GM23338 (cell line): Measurements from ENCODE around the gene NR2C2. TPM values are rescaled to one million over a fixed set of nuclear protein-coding genes. Genes with fewer than 3 reads are reported as not detected.

ENCODE experiments used
- ATAC-seq: fragments of 200-7000 bp; cut with Tn5 transposase; 3 replicates; pipeline ENCODE4 v1.9.1; 2020
- DNase-seq: peaks from one replicate; pipeline ENCODE4 v3.0.0-alpha.2; 2015; ENCODE audit warnings: low spot score
- H2AFZ ChIP-seq: fragments of 200-600 bp; sonication (generic); 2 replicates; pipeline ENCODE4 v1.8.0; 2016; ENCODE audit warnings: antibody characterized with exemption, mild to moderate bottlenecking, moderate library complexity
- H3F3A ChIP-seq: fragments of 200-600 bp; sonication (generic); replicated peaks from 2 replicates; pipeline ENCODE4 v1.8.0; 2017; ENCODE audit warnings: antibody characterized with exemption, mixed run types, low read depth
- H3K27ac ChIP-seq: fragments of 200-600 bp; sonication (generic); 2 replicates; pipeline ENCODE4 v1.6.1; 2016; ENCODE audit warnings: low read depth
- H3K27me3 ChIP-seq: fragments of 200-600 bp; sonication (generic); 2 replicates; pipeline ENCODE4 v1.8.0; 2016; ENCODE audit warnings: mild to moderate bottlenecking, mixed run types, moderate library complexity; ENCODE audit not compliant: insufficient read depth
- H3K36me3 ChIP-seq: fragments of 200-600 bp; sonication (generic); 2 replicates; pipeline ENCODE4 v1.8.0; 2016; ENCODE audit warnings: mild to moderate bottlenecking; ENCODE audit not compliant: insufficient read depth
- H3K4me1 ChIP-seq: fragments of 200-600 bp; sonication (generic); 2 replicates; pipeline ENCODE4 v1.8.0; 2016; ENCODE audit warnings: mild to moderate bottlenecking, moderate library complexity; ENCODE audit not compliant: insufficient read depth
- H3K4me2 ChIP-seq: fragments of 200-600 bp; sonication (generic); 2 replicates; pipeline ENCODE4 v1.7.1; 2017; ENCODE audit warnings: mixed run types
- H3K4me3 ChIP-seq: fragments of 200-600 bp; sonication (generic); 2 replicates; pipeline ENCODE4 v1.6.1; 2016; ENCODE audit warnings: mixed run types
- H3K79me2 ChIP-seq: fragments of 200-600 bp; sonication (generic); replicated peaks from 2 replicates; pipeline ENCODE4 v1.8.0; 2017; ENCODE audit warnings: mild to moderate bottlenecking; ENCODE audit not compliant: insufficient read depth
- H3K9me2 ChIP-seq: fragments of 200-600 bp; sonication (generic); 2 replicates; pipeline ENCODE4 v1.8.0; 2017; ENCODE audit not compliant: insufficient read depth
- H4K20me1 ChIP-seq: fragments of 200-600 bp; sonication (generic); replicated peaks from 2 replicates; pipeline ENCODE4 v1.8.0; 2017; ENCODE audit warnings: mild to moderate bottlenecking; ENCODE audit not compliant: insufficient read depth
- H3K27ac Mint-ChIP-seq: 2 replicates; pipeline ENCODE4 v1.8.0; 2020; ENCODE audit warnings: inconsistent platforms, mild to moderate bottlenecking, moderate library complexity, mixed read lengths
- H3K27me3 Mint-ChIP-seq: 3 replicates; pipeline ENCODE4 v1.8.0; 2022; ENCODE audit warnings: low read depth, mild to moderate bottlenecking, moderate library complexity, mixed read lengths, inconsistent platforms; ENCODE audit not compliant: insufficient read depth, poor library complexity
- H3K36me3 Mint-ChIP-seq: 3 replicates; pipeline ENCODE4 v1.8.0; 2021; ENCODE audit warnings: low read depth, mild to moderate bottlenecking, inconsistent platforms, moderate library complexity, mixed read lengths
- H3K4me1 Mint-ChIP-seq: 3 replicates; pipeline ENCODE4 v1.8.0; 2020; ENCODE audit warnings: mild to moderate bottlenecking, inconsistent platforms, mixed read lengths
- H3K4me3 Mint-ChIP-seq: 3 replicates; pipeline ENCODE4 v1.8.0; 2021; ENCODE audit warnings: moderate library complexity, mild to moderate bottlenecking, inconsistent platforms, mixed read lengths
- H3K9me3 Mint-ChIP-seq: 3 replicates; pipeline ENCODE4 v1.8.0; 2020; ENCODE audit warnings: moderate library complexity, mild to moderate bottlenecking, inconsistent platforms, mixed read lengths
- CREB1 ChIP-seq: fragments of 250-450 bp; sonication (Bioruptor Pico); IDR thresholded peaks from 2 replicates; pipeline ENCODE4 v1.5.0; 2020; ENCODE audit warnings: low read depth, mild to moderate bottlenecking, moderate library complexity
- EZH2 ChIP-seq: fragments of 200-600 bp; sonication (generic); IDR thresholded peaks from one replicate; pipeline ENCODE4 v1.8.0; 2017; ENCODE audit warnings: antibody characterized with exemption, mild to moderate bottlenecking, low read depth; ENCODE audit not compliant: unreplicated experiment
- EZH2phosphoT487 ChIP-seq: fragments of 200-600 bp; sonication (generic); IDR thresholded peaks from one replicate; pipeline ENCODE4 v1.8.1; 2018; ENCODE audit warnings: antibody characterized with exemption; ENCODE audit not compliant: unreplicated experiment
- JUNB ChIP-seq: IDR thresholded peaks from one replicate; pipeline ENCODE4 v1.6.1; 2016; ENCODE audit warnings: antibody characterized with exemption; ENCODE audit not compliant: unreplicated experiment
- NANOG ChIP-seq: IDR thresholded peaks from 2 replicates; pipeline ENCODE4 v1.6.1; 2016; ENCODE audit warnings: antibody characterized with exemption, borderline replicate concordance
- POLR2AphosphoS5 ChIP-seq: IDR thresholded peaks from 2 replicates; pipeline ENCODE4 v1.6.1; 2016; ENCODE audit warnings: antibody characterized with exemption, low read depth
- STAT1 ChIP-seq: IDR thresholded peaks from one replicate; pipeline ENCODE4 v1.6.1; 2016; ENCODE audit warnings: antibody characterized with exemption; ENCODE audit not compliant: unreplicated experiment
- ZNF114 ChIP-seq: fragments of 250-450 bp; sonication (Bioruptor Pico); IDR thresholded peaks from 2 replicates; pipeline ENCODE4 v1.5.0; 2020; ENCODE audit warnings: mild to moderate bottlenecking, moderate library complexity
- ZNF331 ChIP-seq: fragments of 250-450 bp; sonication (Bioruptor Pico); IDR thresholded peaks from 2 replicates; pipeline ENCODE4 v1.5.0; 2020; ENCODE audit warnings: low read depth, mild to moderate bottlenecking, moderate library complexity
- polyA plus RNA-seq: library from polyadenylated mRNA; unstranded; fragments of >200 nt; fragmentation: Nextera tagmentation; extraction: Ambion mirVana; gene quantifications from 2 replicates; pipeline ENCODE4 v1.2.1, GENCODE V29; 2016
- total RNA-seq: library from RNA; depleted of rRNA; stranded (reverse); fragments of >200 nt; shearing (Covaris generic); gene quantifications from 2 replicates; pipeline ENCODE4 v1.2.3, GENCODE V29; 2014
- TF ChIP-seq, protein P1 (sequence below): IDR thresholded peaks from 2 replicates; pipeline ENCODE4 v1.6.1; 2016; ENCODE audit warnings: antibody characterized with exemption
- TF ChIP-seq, protein P2 (sequence below): IDR thresholded peaks from one replicate; pipeline ENCODE4 v1.6.1; 2018; ENCODE audit warnings: antibody characterized with exemption; ENCODE audit not compliant: unreplicated experiment
- TF ChIP-seq, protein P3 (sequence below), 2 experiments: fragments of 200-600 bp in 1 of 2; sonication (generic) in 1 of 2; conservative IDR thresholded peaks; 2 replicates each; pipeline versions ENCODE4 v1.5.1 to v1.6.1; 2016 to 2017; ENCODE audit warnings: antibody characterized with exemption in 2 of 2, low read depth in 2 of 2, mild to moderate bottlenecking in 2 of 2, moderate library complexity in 1 of 2
- TF ChIP-seq, protein P4 (sequence below): fragments of 250-450 bp; sonication (Bioruptor Pico); IDR thresholded peaks from 2 replicates; pipeline ENCODE4 v1.5.0; 2020; ENCODE audit warnings: mild to moderate bottlenecking, moderate library complexity

Gene NR2C2
- total and polyA plus RNA-seq, 2 experiments from 2014 or later: 12.0 to 57.2 TPM

DNA sequence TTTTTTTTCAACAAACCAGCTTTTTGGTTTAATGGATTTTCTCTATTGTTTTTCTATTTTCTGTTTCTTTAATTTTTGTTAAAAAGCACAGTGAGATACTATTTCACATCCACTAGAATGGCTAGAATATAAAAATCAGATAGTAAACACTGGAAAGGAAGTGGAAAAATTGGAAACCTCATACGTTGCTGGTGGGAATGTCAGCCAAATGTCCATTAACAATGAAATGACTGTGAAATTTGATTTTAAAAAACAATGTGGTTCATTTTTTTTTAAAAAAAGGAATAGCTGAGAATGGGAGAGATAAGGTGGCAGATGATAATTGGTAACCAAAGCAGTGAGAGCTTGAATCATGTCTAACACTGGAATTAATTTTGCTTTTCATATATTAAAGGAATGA is 19.9 kb downstream of the NR2C2 start:
- TF ChIP-seq, protein P1, sequence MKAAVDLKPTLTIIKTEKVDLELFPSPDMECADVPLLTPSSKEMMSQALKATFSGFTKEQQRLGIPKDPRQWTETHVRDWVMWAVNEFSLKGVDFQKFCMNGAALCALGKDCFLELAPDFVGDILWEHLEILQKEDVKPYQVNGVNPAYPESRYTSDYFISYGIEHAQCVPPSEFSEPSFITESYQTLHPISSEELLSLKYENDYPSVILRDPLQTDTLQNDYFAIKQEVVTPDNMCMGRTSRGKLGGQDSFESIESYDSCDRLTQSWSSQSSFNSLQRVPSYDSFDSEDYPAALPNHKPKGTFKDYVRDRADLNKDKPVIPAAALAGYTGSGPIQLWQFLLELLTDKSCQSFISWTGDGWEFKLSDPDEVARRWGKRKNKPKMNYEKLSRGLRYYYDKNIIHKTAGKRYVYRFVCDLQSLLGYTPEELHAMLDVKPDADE: no peak
- TF ChIP-seq JUNB: no peak
- TF ChIP-seq NANOG: no peak
- TF ChIP-seq ZNF114 (CRISPR knock-in tag): no peak
- no peak for TF ChIP-seq EZH2phosphoT487
- no peak for TF ChIP-seq STAT1
- TF ChIP-seq POLR2AphosphoS5: no peak
- TF ChIP-seq, protein P2, sequence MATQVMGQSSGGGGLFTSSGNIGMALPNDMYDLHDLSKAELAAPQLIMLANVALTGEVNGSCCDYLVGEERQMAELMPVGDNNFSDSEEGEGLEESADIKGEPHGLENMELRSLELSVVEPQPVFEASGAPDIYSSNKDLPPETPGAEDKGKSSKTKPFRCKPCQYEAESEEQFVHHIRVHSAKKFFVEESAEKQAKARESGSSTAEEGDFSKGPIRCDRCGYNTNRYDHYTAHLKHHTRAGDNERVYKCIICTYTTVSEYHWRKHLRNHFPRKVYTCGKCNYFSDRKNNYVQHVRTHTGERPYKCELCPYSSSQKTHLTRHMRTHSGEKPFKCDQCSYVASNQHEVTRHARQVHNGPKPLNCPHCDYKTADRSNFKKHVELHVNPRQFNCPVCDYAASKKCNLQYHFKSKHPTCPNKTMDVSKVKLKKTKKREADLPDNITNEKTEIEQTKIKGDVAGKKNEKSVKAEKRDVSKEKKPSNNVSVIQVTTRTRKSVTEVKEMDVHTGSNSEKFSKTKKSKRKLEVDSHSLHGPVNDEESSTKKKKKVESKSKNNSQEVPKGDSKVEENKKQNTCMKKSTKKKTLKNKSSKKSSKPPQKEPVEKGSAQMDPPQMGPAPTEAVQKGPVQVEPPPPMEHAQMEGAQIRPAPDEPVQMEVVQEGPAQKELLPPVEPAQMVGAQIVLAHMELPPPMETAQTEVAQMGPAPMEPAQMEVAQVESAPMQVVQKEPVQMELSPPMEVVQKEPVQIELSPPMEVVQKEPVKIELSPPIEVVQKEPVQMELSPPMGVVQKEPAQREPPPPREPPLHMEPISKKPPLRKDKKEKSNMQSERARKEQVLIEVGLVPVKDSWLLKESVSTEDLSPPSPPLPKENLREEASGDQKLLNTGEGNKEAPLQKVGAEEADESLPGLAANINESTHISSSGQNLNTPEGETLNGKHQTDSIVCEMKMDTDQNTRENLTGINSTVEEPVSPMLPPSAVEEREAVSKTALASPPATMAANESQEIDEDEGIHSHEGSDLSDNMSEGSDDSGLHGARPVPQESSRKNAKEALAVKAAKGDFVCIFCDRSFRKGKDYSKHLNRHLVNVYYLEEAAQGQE: no peak
- no peak for TF ChIP-seq EZH2
- TF ChIP-seq ZNF331 (CRISPR knock-in tag): no peak
- TF ChIP-seq, protein P3, sequence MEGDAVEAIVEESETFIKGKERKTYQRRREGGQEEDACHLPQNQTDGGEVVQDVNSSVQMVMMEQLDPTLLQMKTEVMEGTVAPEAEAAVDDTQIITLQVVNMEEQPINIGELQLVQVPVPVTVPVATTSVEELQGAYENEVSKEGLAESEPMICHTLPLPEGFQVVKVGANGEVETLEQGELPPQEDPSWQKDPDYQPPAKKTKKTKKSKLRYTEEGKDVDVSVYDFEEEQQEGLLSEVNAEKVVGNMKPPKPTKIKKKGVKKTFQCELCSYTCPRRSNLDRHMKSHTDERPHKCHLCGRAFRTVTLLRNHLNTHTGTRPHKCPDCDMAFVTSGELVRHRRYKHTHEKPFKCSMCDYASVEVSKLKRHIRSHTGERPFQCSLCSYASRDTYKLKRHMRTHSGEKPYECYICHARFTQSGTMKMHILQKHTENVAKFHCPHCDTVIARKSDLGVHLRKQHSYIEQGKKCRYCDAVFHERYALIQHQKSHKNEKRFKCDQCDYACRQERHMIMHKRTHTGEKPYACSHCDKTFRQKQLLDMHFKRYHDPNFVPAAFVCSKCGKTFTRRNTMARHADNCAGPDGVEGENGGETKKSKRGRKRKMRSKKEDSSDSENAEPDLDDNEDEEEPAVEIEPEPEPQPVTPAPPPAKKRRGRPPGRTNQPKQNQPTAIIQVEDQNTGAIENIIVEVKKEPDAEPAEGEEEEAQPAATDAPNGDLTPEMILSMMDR (conservative IDR thresholded peaks at IDR 0.05; ENCODE audit: low read depth in 2 of 2): no peak
- TF ChIP-seq, protein P4, sequence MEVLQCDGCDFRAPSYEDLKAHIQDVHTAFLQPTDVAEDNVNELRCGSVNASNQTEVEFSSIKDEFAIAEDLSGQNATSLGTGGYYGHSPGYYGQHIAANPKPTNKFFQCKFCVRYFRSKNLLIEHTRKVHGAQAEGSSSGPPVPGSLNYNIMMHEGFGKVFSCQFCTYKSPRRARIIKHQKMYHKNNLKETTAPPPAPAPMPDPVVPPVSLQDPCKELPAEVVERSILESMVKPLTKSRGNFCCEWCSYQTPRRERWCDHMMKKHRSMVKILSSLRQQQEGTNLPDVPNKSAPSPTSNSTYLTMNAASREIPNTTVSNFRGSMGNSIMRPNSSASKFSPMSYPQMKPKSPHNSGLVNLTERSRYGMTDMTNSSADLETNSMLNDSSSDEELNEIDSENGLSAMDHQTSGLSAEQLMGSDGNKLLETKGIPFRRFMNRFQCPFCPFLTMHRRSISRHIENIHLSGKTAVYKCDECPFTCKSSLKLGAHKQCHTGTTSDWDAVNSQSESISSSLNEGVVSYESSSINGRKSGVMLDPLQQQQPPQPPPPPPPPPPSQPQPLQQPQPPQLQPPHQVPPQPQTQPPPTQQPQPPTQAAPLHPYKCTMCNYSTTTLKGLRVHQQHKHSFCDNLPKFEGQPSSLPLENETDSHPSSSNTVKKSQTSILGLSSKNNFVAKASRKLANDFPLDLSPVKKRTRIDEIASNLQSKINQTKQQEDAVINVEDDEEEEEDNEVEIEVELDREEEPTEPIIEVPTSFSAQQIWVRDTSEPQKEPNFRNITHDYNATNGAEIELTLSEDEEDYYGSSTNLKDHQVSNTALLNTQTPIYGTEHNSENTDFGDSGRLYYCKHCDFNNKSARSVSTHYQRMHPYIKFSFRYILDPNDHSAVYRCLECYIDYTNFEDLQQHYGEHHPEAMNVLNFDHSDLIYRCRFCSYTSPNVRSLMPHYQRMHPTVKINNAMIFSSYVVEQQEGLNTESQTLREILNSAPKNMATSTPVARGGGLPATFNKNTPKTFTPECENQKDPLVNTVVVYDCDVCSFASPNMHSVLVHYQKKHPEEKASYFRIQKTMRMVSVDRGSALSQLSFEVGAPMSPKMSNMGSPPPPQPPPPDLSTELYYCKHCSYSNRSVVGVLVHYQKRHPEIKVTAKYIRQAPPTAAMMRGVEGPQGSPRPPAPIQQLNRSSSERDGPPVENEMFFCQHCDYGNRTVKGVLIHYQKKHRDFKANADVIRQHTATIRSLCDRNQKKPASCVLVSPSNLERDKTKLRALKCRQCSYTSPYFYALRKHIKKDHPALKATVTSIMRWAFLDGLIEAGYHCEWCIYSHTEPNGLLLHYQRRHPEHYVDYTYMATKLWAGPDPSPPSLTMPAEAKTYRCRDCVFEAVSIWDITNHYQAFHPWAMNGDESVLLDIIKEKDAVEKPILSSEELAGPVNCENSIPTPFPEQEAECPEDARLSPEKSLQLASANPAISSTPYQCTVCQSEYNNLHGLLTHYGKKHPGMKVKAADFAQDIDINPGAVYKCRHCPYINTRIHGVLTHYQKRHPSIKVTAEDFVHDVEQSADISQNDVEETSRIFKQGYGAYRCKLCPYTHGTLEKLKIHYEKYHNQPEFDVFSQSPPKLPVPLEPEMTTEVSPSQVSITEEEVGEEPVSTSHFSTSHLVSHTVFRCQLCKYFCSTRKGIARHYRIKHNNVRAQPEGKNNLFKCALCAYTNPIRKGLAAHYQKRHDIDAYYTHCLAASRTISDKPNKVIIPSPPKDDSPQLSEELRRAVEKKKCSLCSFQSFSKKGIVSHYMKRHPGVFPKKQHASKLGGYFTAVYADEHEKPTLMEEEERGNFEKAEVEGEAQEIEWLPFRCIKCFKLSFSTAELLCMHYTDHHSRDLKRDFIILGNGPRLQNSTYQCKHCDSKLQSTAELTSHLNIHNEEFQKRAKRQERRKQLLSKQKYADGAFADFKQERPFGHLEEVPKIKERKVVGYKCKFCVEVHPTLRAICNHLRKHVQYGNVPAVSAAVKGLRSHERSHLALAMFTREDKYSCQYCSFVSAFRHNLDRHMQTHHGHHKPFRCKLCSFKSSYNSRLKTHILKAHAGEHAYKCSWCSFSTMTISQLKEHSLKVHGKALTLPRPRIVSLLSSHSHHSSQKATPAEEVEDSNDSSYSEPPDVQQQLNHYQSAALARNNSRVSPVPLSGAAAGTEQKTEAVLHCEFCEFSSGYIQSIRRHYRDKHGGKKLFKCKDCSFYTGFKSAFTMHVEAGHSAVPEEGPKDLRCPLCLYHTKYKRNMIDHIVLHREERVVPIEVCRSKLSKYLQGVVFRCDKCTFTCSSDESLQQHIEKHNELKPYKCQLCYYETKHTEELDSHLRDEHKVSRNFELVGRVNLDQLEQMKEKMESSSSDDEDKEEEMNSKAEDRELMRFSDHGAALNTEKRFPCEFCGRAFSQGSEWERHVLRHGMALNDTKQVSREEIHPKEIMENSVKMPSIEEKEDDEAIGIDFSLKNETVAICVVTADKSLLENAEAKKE (CRISPR knock-in tag): no peak
- TF ChIP-seq CREB1 (CRISPR knock-in tag): no peak
- DNase-seq: no peak
- peaks cover 4% of the 10 kb centered on the region; the same call in 1 of the 3 replicates for H3K9me3 Mint-ChIP-seq
- Histone ChIP-seq H2AFZ (no peak overlapping the region), H3K4me3 (no peak overlapping the region), H3K36me3 (no peaks in the 10 kb centered on the region), H3F3A (no peaks in the 10 kb centered on the region), H3K27ac (no peak overlapping the region), H3K27me3 (no peaks in the 10 kb centered on the region), H3K4me1 (no peaks in the 10 kb centered on the region), H3K79me2 (peaks cover 88% of the 10 kb centered on the region), H3K4me2 (no peak overlapping the region), H3K9me2 (no peaks in the 10 kb centered on the region), H4K20me1 (peaks cover 9% of the 10 kb centered on the region; the same call in 1 of the 2 replicates)
- H3K36me3 Mint-ChIP-seq: peaks cover 40% of the 10 kb centered on the region
- ATAC-seq: no peak
- H3K27ac Mint-ChIP-seq: no peak overlapping the region
- no peak overlapping the region for H3K4me3 Mint-ChIP-seq
- no peaks in the 10 kb centered on the region for H3K27me3 Mint-ChIP-seq
- H3K4me1 Mint-ChIP-seq: no peaks in the 10 kb centered on the region
